Measurements from ENCODE around the gene FCGR1A.
"Not testable (repeated sequence)": the region's sequence is repeated elsewhere in the genome, so short reads cannot be mapped to it uniquely, and the experiment has no call there.

The FCGR1A gene

DNA sequence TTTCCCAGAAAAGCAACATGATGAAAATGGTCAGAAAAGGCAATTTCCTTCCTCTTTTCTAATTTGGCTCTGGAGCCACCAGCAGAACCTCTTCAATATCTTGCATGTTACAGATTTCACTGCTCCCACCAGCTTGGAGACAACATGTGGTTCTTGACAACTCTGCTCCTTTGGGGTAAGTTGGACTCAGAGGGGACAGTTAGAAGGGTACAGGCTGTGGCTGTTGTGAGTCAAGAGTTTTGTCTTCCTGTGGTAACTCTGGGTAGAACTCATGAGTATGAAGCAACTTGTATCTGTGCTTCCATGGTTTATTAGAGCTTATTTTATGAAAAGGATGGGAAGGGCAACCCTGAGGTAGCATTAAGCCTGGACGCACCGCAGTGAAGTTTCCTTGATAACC is at the start of gene FCGR1A:
FCGR1A (plus strand) TSS at position 95 of the 400 bp plus-strand sequence; CDS start at position 145, 50 bp downstream.
- not testable (repeated sequence) for DNase-seq

GRCh38 chr1:149732781-149733180 is 49.7 kb upstream of the FCGR1A start:
- DNase-seq: not testable (repeated sequence)

GRCh38 chr1:149734692-149735091 is 47.8 kb upstream of the FCGR1A start:
- DNase-seq: not testable (repeated sequence)

DNA sequence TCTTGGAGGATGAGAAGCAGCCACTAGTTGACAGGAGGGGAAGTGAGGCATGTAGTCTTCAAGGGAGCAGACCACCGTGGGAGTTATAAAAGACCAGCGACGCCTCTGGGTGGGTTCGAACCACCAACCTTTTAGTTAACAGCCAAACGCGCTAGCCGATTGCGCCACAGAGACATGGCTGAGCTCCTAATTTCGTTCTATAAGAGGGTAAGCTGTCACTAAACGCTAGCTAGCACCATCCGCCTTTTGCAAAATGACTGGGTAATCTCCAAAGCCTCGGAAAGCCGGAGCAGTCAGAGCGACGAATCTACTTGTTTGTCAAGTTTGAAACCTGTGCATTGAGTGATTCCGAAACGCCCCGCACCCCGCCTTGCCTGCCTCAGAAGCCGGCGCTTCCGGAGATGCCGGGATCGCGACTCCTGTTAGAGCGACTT is 42.3 kb upstream of the FCGR1A start:
- DNase-seq: peak; percentile 66

GRCh38 chr1:149740590-149741230 is 41.8 kb upstream of the FCGR1A start:
- not testable (repeated sequence) for DNase-seq

DNA sequence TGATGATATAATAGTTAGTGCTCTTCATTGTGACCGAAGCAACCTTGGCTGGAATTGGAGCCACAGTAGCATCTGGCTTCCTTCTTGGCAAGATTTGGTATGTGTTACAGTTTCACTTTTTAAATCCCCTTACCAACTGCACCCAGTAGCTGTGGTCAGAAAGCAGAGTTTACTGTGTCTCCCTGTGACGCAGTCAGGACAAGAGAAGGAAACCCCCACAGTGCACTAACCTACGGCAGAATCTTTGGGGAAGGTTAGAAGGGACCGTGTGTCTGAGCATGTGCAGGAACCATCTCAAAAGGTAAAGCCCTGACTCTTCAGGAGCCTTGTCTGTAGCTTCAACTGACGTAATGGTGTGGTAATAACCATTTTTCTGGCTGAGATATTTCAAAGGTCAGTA is 40.6 kb upstream of the FCGR1A start:
- not testable (repeated sequence) for DNase-seq

- DNase-seq: peak; percentile 6
Observed at GRCh38 chr1:149746463-149747356, 35.8 kb upstream of the FCGR1A start.

DNA sequence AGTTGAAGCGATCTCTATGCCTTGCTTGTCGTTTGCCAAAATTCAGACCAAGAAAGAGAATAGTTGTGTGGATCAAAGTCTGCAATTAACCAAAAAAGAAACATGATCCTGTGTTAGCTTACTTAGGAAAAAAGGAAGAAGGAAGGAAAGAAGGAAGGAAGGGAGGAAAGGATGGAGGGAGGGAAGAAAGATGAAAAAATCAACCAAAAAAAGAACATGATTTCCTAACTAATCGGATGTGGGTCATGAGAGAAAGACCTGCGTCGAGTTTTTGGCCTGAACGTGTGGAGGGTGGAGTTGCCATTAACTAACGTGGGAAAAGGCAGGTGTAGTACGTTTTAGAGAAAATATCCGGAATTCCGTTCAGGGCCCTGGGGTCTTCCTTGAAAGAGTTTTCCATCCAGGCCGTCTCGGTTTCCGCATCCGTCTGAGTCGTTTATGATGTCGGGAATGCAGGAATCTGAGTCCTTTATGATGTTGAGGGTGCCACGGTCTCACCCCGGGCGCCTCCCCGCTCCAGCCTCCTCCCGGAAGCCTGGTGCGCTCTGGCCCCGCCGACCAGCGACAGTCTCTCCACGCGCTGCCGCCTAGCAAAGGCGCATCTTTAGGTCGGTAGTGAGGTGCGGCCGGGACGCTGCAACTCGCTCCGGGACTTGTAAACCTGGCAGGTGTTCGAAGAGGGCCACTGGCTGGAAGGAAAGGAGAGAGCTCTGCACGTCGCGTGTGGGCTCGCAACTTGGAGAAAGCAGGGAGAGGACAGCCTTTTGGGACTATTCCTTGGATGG is 34.9 kb upstream of the FCGR1A start:
- not testable (repeated sequence) for DNase-seq

DNA sequence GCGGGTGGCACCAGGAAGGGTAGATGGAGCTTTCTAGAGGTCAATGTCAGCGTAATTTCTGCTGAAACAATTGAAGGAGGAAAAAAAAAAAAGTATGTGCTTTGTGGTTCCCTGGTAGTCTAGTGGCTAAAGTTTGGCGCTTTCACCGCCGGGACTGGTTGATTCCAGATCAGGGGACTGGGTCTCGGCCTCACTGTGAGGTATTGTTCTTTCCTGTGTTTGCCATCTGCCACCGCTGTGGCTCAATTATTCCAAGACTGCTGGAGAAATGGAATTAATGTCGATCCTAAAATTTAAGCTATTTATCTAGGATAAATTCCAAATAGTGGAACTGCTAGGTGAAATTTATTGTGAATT is 34.4 kb upstream of the FCGR1A start:
- DNase-seq: peak; percentile 5

GRCh38 chr1:149750562-149750961 is 31.9 kb upstream of the FCGR1A start:
- DNase-seq: not testable (repeated sequence)

DNA sequence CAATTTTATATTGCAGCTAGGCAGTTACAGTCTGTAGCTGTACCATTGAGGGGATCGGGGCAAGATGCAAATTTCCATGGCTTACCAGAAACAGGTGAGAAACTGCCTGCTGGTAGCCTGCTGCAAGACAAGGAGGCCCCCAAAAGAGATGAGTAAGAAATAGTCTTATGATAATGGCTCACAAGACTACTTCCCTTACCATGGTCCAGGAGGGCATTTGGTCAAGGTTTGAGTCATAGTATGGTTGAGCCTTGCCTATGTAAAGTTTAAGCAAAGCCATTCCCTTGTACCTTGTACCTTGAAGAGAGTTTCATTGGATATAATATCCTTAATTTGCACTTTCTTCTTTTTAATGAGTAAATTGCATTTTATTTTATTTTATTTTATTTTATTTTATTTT is 30.3 kb upstream of the FCGR1A start:
- not testable (repeated sequence) for DNase-seq

- not testable (repeated sequence) for DNase-seq
Observed at GRCh38 chr1:149753466-149753865, 29.0 kb upstream of the FCGR1A start.

GRCh38 chr1:149755294-149755693 is 27.2 kb upstream of the FCGR1A start:
- DNase-seq: not testable (repeated sequence)

GRCh38 chr1:149762294-149762693 is 20.2 kb upstream of the FCGR1A start:
- DNase-seq: not testable (repeated sequence)

- not testable (repeated sequence) for DNase-seq
Observed at GRCh38 chr1:149764087-149764800, 18.2 kb upstream of the FCGR1A start.

- DNase-seq: not testable (repeated sequence)
Observed at GRCh38 chr1:149766241-149766640, 16.3 kb upstream of the FCGR1A start.

- DNase-seq: not testable (repeated sequence)
Observed at GRCh38 chr1:149769216-149769615, 13.3 kb upstream of the FCGR1A start.

- DNase-seq: not testable (repeated sequence)
Observed at GRCh38 chr1:149770661-149771060, 11.8 kb upstream of the FCGR1A start.

GRCh38 chr1:149771653-149772425 is 10.7 kb upstream of the FCGR1A start:
- DNase-seq: not testable (repeated sequence)

- not testable (repeated sequence) for DNase-seq
Observed at GRCh38 chr1:149775510-149776147, 6.9 kb upstream of the FCGR1A start.

DNA sequence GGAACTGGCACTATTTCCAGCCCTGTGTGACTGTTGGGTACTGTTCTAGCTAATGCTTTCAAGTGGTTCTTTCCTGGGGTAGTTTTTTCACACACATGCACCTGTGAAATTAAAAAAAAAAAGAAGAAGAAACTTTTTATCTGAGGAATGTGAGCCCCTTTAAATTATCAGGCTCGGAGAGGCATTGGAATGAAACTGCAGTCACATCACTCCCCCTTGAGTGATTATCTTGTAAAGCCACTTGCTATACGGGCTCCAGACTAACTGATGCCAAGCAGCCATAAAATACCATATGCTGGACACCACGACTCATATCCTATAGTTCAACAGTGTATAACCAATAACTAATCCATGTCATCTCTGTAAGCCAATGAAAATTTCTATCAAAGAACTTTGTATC is 5.4 kb upstream of the FCGR1A start:
- not testable (repeated sequence) for DNase-seq
